Rectal smooth muscle tissue (tissue), 1 donor: ENCODE measurements around the gene ACOXL.

Experiments used
- H3K27ac ChIP-seq: one replicate; pipeline ENCODE4 v1.7.0; 2013; ENCODE audit warnings: low read depth, low read length, inconsistent platforms
- H3K27me3 ChIP-seq: one replicate; pipeline ENCODE4 v1.7.0; 2013; ENCODE audit warnings: low read length; ENCODE audit not compliant: control insufficient read depth, insufficient read depth
- H3K36me3 ChIP-seq: one replicate; pipeline ENCODE4 v1.7.0; 2013; ENCODE audit warnings: low read length; ENCODE audit not compliant: control insufficient read depth, insufficient read depth
- H3K4me1 ChIP-seq: one replicate; pipeline ENCODE4 v1.7.0; 2013; ENCODE audit warnings: low read length; ENCODE audit not compliant: control insufficient read depth, insufficient read depth
- H3K4me3 ChIP-seq: one replicate; pipeline ENCODE4 v1.7.0; 2013; ENCODE audit warnings: low read length
- H3K9ac ChIP-seq: one replicate; pipeline ENCODE4 v1.7.0; 2013; ENCODE audit warnings: low read length

ACOXL gene

GRCh38 chr2:110997331-110998045 lies 265.1 kb downstream of the ACOXL start:
- H3K4me3 ChIP-seq: no peak overlapping the region
- no peaks in the 10 kb centered on the region for H3K4me1 ChIP-seq
- H3K9ac ChIP-seq: no peak overlapping the region
- H3K27me3 ChIP-seq: no peaks in the 10 kb centered on the region
- H3K27ac ChIP-seq: no peak overlapping the region
- no peaks in the 10 kb centered on the region for H3K36me3 ChIP-seq

- Histone ChIP-seq H3K36me3 (no peaks in the 10 kb centered on the region), H3K27me3 (no peaks in the 10 kb centered on the region), H3K4me3 (no peak overlapping the region), H3K4me1 (no peaks in the 10 kb centered on the region), H3K9ac (no peak overlapping the region), H3K27ac (no peak overlapping the region)
Observed at GRCh38 chr2:110998311-110998710, 265.9 kb downstream of the ACOXL start.

GRCh38 chr2:110999626-111000025 lies 267.3 kb downstream of the ACOXL start:
- Histone ChIP-seq H3K27ac (no peak overlapping the region), H3K36me3 (no peaks in the 10 kb centered on the region), H3K9ac (no peak overlapping the region), H3K4me3 (no peak overlapping the region), H3K27me3 (no peaks in the 10 kb centered on the region), H3K4me1 (no peaks in the 10 kb centered on the region)

- H3K4me3 ChIP-seq: no peak overlapping the region
- H3K27me3 ChIP-seq: no peaks in the 10 kb centered on the region
- H3K4me1 ChIP-seq: no peaks in the 10 kb centered on the region
Observed at GRCh38 chr2:111005307-111005706, 272.9 kb downstream of the ACOXL start.

GRCh38 chr2:111005821-111006220 lies 273.4 kb downstream of the ACOXL start:
- Histone ChIP-seq H3K27ac (no peak overlapping the region), H3K9ac (no peak overlapping the region), H3K4me3 (no peak overlapping the region), H3K4me1 (no peaks in the 10 kb centered on the region), H3K36me3 (no peaks in the 10 kb centered on the region), H3K27me3 (no peaks in the 10 kb centered on the region)

More at GRCh38 chr2:111005307-111005706, 272.9 kb downstream of the ACOXL start:
- H3K36me3 ChIP-seq: no peaks in the 10 kb centered on the region
- no peak overlapping the region for H3K9ac ChIP-seq
- no peak overlapping the region for H3K27ac ChIP-seq

- H3K36me3 ChIP-seq: no peaks in the 10 kb centered on the region
- H3K9ac ChIP-seq: no peak overlapping the region
- H3K4me3 ChIP-seq: no peak overlapping the region
- H3K27me3 ChIP-seq: no peaks in the 10 kb centered on the region
- no peaks in the 10 kb centered on the region for H3K4me1 ChIP-seq
- H3K27ac ChIP-seq: no peak overlapping the region
Observed at GRCh38 chr2:111007757-111008688, 275.6 kb downstream of the ACOXL start.

- Histone ChIP-seq H3K9ac (no peak overlapping the region), H3K27me3 (no peaks in the 10 kb centered on the region), H3K4me3 (no peak overlapping the region), H3K27ac (no peak overlapping the region), H3K4me1 (no peaks in the 10 kb centered on the region), H3K36me3 (no peaks in the 10 kb centered on the region)
Observed at GRCh38 chr2:111011218-111011617, 278.8 kb downstream of the ACOXL start.

GRCh38 chr2:111015283-111015995 lies 283.1 kb downstream of the ACOXL start:
- H3K27ac ChIP-seq: no peak overlapping the region
- no peaks in the 10 kb centered on the region for H3K27me3 ChIP-seq
- no peak overlapping the region for H3K9ac ChIP-seq
- H3K36me3 ChIP-seq: no peaks in the 10 kb centered on the region
- no peaks in the 10 kb centered on the region for H3K4me1 ChIP-seq
- H3K4me3 ChIP-seq: no peak overlapping the region

GRCh38 chr2:111017034-111017622 lies 284.8 kb downstream of the ACOXL start:
- no peak overlapping the region for H3K4me3 ChIP-seq
- H3K36me3 ChIP-seq: no peaks in the 10 kb centered on the region
- H3K9ac ChIP-seq: no peak overlapping the region

GRCh38 chr2:111017909-111018308 lies 285.5 kb downstream of the ACOXL start:
- Histone ChIP-seq H3K27me3 (no peaks in the 10 kb centered on the region), H3K36me3 (no peaks in the 10 kb centered on the region), H3K9ac (no peak overlapping the region), H3K4me3 (no peak overlapping the region), H3K27ac (no peak overlapping the region), H3K4me1 (no peaks in the 10 kb centered on the region)

More at GRCh38 chr2:111017034-111017622, 284.8 kb downstream of the ACOXL start:
- Histone ChIP-seq H3K4me1 (no peaks in the 10 kb centered on the region), H3K27ac (no peak overlapping the region), H3K27me3 (no peaks in the 10 kb centered on the region)

GRCh38 chr2:111019381-111019780 lies 287.0 kb downstream of the ACOXL start:
- Histone ChIP-seq H3K27ac (no peak overlapping the region), H3K4me3 (no peak overlapping the region), H3K4me1 (no peaks in the 10 kb centered on the region), H3K9ac (no peak overlapping the region), H3K27me3 (no peaks in the 10 kb centered on the region), H3K36me3 (no peaks in the 10 kb centered on the region)

- Histone ChIP-seq H3K4me1 (no peaks in the 10 kb centered on the region), H3K27ac (no peak overlapping the region), H3K4me3 (no peak overlapping the region), H3K36me3 (no peaks in the 10 kb centered on the region), H3K27me3 (no peaks in the 10 kb centered on the region), H3K9ac (no peak overlapping the region)
Observed at GRCh38 chr2:111022633-111023032, 290.3 kb downstream of the ACOXL start.
